Measurements from ENCODE around the gene LRRC74A.

LRRC74A gene

GRCh38 chr14:76784881-76785280 lies 41.3 kb upstream of the LRRC74A start:
- H3K4me3 ChIP-seq (ENCODE audit: low read length), result no peak overlapping the region
- TF ChIP-seq ZNF274 (IDR thresholded peaks at IDR 0.05; ENCODE audit: low read depth, low read length), result no peak

GRCh38 chr14:76786601-76787000 lies 39.6 kb upstream of the LRRC74A start:
- TF ChIP-seq ZNF274 (IDR thresholded peaks at IDR 0.05; ENCODE audit: low read depth, low read length), result no peak

GRCh38 chr14:76792422-76792821 lies 33.8 kb upstream of the LRRC74A start:
- no peak for TF ChIP-seq ZNF274 (IDR thresholded peaks at IDR 0.05; ENCODE audit: low read depth, low read length)
- H3K4me3 ChIP-seq (ENCODE audit: low read length), result no peak overlapping the region

More at GRCh38 chr14:76786601-76787000, 39.6 kb upstream of the LRRC74A start:
- H3K4me3 ChIP-seq (ENCODE audit: low read length), result no peak overlapping the region

GRCh38 chr14:76793324-76793723 lies 32.9 kb upstream of the LRRC74A start:
- no peak overlapping the region for H3K4me3 ChIP-seq (ENCODE audit: low read length)
- no peak for TF ChIP-seq ZNF274 (IDR thresholded peaks at IDR 0.05; ENCODE audit: low read depth, low read length)

GRCh38 chr14:76793956-76794355 lies 32.3 kb upstream of the LRRC74A start:
- TF ChIP-seq ZNF274 (IDR thresholded peaks at IDR 0.05; ENCODE audit: low read depth, low read length), result no peak
- no peak overlapping the region for H3K4me3 ChIP-seq (ENCODE audit: low read length)

GRCh38 chr14:76806446-76806845 lies 19.8 kb upstream of the LRRC74A start:
- no peak overlapping the region for H3K4me3 ChIP-seq (ENCODE audit: low read length)
- no peak for TF ChIP-seq ZNF274 (IDR thresholded peaks at IDR 0.05; ENCODE audit: low read depth, low read length)

GRCh38 chr14:76808011-76808410 lies 18.2 kb upstream of the LRRC74A start:
- no peak for TF ChIP-seq ZNF274 (IDR thresholded peaks at IDR 0.05; ENCODE audit: low read depth, low read length)
- H3K4me3 ChIP-seq (ENCODE audit: low read length), result no peak overlapping the region

GRCh38 chr14:76808990-76809389 lies 17.2 kb upstream of the LRRC74A start:
- TF ChIP-seq ZNF274 (IDR thresholded peaks at IDR 0.05; ENCODE audit: low read depth, low read length), result no peak

GRCh38 chr14:76810525-76810924 lies 15.7 kb upstream of the LRRC74A start:
- no peak overlapping the region for H3K4me3 ChIP-seq (ENCODE audit: low read length)
- TF ChIP-seq ZNF274 (IDR thresholded peaks at IDR 0.05; ENCODE audit: low read depth, low read length), result no peak

More at GRCh38 chr14:76808990-76809389, 17.2 kb upstream of the LRRC74A start:
- H3K4me3 ChIP-seq (ENCODE audit: low read length), result no peak overlapping the region

- TF ChIP-seq ZNF274 (IDR thresholded peaks at IDR 0.05; ENCODE audit: low read depth, low read length), result no peak
- H3K4me3 ChIP-seq (ENCODE audit: low read length), result peak overlapping the region; percentile 61; the same call in 1 of the 2 replicates
These were observed 15.2 kb upstream of the LRRC74A start for GRCh38 chr14:76810953-76811400.

- TF ChIP-seq ZNF274 (IDR thresholded peaks at IDR 0.05; ENCODE audit: low read depth, low read length), result no peak
- peak overlapping the region; percentile 84 for H3K4me3 ChIP-seq (ENCODE audit: low read length)
These were observed 14.6 kb upstream of the LRRC74A start for GRCh38 chr14:76811561-76811960.

GRCh38 chr14:76812093-76812421 lies 14.2 kb upstream of the LRRC74A start:
- H3K4me3 ChIP-seq (ENCODE audit: low read length), result peak overlapping the region; percentile 84
- TF ChIP-seq ZNF274 (IDR thresholded peaks at IDR 0.05; ENCODE audit: low read depth, low read length), result no peak

GRCh38 chr14:76812422-76813383 lies 13.5 kb upstream of the LRRC74A start, which contains the start of gene ANGEL1:
ANGEL1 (minus strand) TSS chr14:76812882; CDS start chr14:76812827, 55 bp downstream.
- TF ChIP-seq ZNF274 (IDR thresholded peaks at IDR 0.05; ENCODE audit: low read depth, low read length), result no peak

GRCh38 chr14:76814726-76815645 lies 11.2 kb upstream of the LRRC74A start:
- no peak overlapping the region for H3K4me3 ChIP-seq (ENCODE audit: low read length)
- no peak for TF ChIP-seq ZNF274 (IDR thresholded peaks at IDR 0.05; ENCODE audit: low read depth, low read length)

More at GRCh38 chr14:76812422-76813383, 13.5 kb upstream of the LRRC74A start, which contains the start of gene ANGEL1:
- peak within 1 kb of the TSS; percentile 84 for H3K4me3 ChIP-seq (ENCODE audit: low read length)

Measured in GM08714 (cell line).